GM13976 (cell line): ENCODE measurements around the gene IL1RAPL2.

Experiments used
- DNase-seq: peaks from one replicate; pipeline ENCODE4 v3.0.0; 2012; ENCODE audit warnings: low spot score
- in situ Hi-C: fragments of 300-500 bp; cut with MboI; formaldehyde crosslinking; loops from one replicate; pipeline ENCODE4 v1.12.0; 2022; ENCODE audit warnings: low sequenced_read_pairs, mixed read lengths, inconsistent platforms; ENCODE audit not compliant: unreplicated experiment
- TF ChIP-seq, protein P1 (sequence below): IDR thresholded peaks from 2 replicates; pipeline ENCODE4 v1.5.1; 2012; ENCODE audit warnings: borderline replicate concordance, mild to moderate bottlenecking; ENCODE audit not compliant: insufficient read depth; ENCODE audit errors: extremely low read depth, missing control alignments, control extremely low read depth

Gene IL1RAPL2

DNA sequence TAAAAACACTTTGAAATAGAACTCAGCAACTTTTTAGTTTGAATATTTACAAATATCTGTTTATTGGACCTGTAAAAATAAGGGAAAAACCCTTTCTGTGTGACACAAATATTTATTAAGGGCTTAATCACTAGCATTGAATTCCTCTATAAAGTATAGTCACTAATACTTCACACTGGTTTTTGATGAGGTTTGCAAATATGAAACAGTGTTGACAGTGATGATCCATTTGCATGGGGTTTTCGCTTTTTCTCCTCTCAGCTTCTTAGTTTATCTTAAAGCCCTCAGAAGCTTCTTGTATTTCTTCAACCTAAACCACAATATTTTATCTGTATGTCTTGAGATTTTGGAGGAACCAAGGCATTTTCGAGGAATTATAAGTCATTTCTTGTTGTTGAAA is 751.1 kb downstream of the IL1RAPL2 start:
- TF ChIP-seq, protein P1, sequence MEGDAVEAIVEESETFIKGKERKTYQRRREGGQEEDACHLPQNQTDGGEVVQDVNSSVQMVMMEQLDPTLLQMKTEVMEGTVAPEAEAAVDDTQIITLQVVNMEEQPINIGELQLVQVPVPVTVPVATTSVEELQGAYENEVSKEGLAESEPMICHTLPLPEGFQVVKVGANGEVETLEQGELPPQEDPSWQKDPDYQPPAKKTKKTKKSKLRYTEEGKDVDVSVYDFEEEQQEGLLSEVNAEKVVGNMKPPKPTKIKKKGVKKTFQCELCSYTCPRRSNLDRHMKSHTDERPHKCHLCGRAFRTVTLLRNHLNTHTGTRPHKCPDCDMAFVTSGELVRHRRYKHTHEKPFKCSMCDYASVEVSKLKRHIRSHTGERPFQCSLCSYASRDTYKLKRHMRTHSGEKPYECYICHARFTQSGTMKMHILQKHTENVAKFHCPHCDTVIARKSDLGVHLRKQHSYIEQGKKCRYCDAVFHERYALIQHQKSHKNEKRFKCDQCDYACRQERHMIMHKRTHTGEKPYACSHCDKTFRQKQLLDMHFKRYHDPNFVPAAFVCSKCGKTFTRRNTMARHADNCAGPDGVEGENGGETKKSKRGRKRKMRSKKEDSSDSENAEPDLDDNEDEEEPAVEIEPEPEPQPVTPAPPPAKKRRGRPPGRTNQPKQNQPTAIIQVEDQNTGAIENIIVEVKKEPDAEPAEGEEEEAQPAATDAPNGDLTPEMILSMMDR, result no peak
- no peak for DNase-seq
- in situ Hi-C loops, result no loop called here

DNA sequence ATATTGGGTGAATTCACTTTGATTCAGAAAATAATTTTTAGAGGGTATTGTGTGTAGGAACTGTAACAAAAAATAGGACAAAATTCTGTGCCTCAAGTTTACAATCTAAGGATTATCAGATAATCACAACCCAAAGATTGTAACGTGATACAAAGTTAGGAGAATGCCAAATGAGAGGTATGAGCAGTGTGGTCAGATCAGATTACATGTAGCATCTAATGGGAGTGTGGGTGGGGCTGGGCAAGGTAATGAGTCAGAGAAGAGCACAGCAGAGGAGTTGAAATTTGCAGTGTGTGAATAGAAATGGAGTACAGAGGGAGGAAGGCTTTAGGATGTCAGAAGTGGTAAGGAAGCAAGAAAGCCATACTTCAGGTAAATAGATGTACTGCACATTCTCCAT is 757.9 kb downstream of the IL1RAPL2 start:
- DNase-seq, result no peak
- TF ChIP-seq, protein P1, result no peak
- in situ Hi-C loops, result no loop called here

DNA sequence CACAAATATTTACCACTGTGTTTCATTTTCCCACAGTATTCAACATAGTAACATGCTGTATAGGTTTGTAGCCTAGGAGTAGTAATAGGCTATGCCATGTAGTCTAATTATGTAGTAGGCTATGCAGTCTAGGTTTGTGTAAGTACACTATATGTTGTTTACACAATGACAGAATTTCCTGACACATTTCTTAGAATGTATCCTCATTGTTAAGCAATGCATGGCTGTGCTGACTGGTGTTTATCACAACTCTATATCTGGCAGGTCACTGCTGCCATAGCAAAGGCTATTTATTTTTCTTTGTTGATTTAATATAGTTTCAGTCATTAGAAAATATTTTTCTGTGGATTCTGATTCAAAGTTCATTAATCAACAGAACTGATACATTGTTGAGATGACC is 762.8 kb downstream of the IL1RAPL2 start:
- TF ChIP-seq, protein P1, result no peak
- in situ Hi-C loops, result no loop called here
- no peak for DNase-seq

DNA sequence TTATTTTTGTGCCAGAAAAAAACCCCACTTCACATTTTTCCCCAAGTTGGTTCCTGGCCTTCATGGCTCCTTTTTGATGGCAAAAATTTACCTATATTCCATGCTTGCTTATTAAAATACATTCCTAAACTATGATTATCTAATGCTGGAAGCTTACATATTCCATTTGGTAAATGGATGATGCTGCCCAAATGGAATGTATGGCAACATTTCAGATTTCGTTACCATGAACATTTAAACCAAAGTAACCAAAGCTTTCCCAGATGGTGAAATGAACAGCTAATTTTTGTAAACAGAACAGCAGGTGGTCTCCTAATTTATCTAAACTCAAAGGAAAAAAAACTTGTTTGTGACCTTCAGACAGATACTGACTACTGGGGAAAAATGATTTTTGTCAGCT is 765.2 kb downstream of the IL1RAPL2 start:
- in situ Hi-C loops, result no loop called here
- TF ChIP-seq, protein P1, result no peak
- no peak for DNase-seq

DNA sequence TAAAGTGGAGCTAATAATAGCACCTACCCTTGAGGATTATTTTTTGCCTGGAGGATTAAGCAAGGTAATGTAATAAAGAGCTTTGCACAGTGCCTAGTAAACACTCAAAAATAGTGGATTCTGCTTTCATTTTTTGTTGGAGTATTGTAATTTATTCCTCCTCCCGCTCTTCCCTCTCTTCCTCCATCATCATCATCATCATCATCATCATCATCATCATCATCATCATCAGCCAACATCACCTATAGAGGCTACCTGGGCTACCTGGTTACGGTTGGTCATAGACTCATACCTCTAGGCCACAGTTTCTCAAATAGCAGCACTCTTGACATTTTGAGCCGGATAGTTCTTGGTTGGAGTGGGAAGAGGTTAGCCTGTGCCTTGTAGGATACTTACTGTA is 781.4 kb downstream of the IL1RAPL2 start:
- no peak for DNase-seq
- TF ChIP-seq, protein P1, result no peak
- in situ Hi-C loops, result no loop called here

DNA sequence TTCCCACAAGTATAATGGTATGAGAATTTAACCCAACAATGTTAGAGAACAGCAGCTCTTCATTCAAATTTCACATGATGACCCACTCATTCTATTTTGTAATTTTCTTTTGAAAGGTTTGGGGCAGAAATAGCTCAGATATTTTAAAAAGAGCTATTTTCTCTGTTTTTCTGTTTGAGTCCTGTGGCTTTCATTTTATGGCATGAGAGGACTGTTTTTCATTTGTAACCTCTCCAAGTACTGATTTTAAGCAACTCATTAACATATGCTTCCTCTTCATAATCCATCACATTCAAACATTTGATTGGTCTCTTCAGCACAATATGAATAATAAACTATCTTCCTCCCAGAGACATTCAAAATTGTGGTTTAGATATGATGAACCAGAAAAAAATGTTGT is 783.5 kb downstream of the IL1RAPL2 start:
- TF ChIP-seq, protein P1, result no peak
- DNase-seq, result no peak
- in situ Hi-C loops, result no loop called here

DNA sequence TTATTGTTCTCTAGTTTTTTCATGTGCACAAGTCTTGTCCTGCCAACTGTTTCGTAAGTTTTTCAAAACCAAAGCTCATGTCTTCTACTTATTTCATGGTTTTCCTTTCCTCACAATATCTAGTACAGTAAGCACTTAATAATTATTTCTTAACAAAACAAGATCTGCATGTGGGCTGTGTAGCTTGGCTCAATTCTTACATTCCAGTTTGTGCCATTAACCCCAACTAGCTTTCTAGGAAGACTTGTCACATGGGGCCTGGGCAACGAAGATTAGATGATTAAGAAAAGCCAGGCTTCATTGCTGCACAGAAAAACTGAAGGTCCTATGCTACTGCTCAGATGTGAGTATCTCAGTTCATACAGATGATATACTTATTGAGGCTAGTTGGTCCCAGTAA is 809.8 kb downstream of the IL1RAPL2 start:
- TF ChIP-seq, protein P1, result no peak
- no peak for DNase-seq
- in situ Hi-C loops, result no loop called here
